GM12878 (cell line): ENCODE data around the gene DIAPH3. TPM values are rescaled to one million over a fixed set of nuclear protein-coding genes. Genes with fewer than 3 reads are reported as not detected.

ENCODE experiments used
- ATAC-seq: fragments of 200-7000 bp; cut with Tn5 transposase; 3 replicates; pipeline ENCODE4 v1.9.1; 2020; ENCODE audit warnings: mild to moderate bottlenecking, moderate library complexity
- BruUV-seq: library from RNA; stranded (reverse); fragments of 400-500 nt; replicated peaks from 2 replicates; lab custom pipeline; 2021; lab: Mats Ljungman, UMichigan
- CTCF ChIA-PET: fragments of 300-600 bp; sonication (Branson Sonifier 250); formaldehyde crosslinking; extraction: SDS; loops from one replicate; lab custom pipeline; 2021; ENCODE audit warnings: inconsistent platforms; lab: Yijun Ruan, JAX
- POLR2A ChIA-PET: fragments of 350-600 bp; formaldehyde crosslinking; extraction: SDS; loops from one replicate; lab custom pipeline; 2021; ENCODE audit warnings: inconsistent platforms; lab: Charles Lee
- RAD21 ChIA-PET: fragments of 300-600 bp; sonication (Branson Sonifier 250); formaldehyde crosslinking; loops from one replicate; lab custom pipeline; 2023; ENCODE audit warnings: antibody characterized with exemption; ENCODE audit not compliant: unreplicated experiment; lab: Charles Lee
- SMC1A ChIA-PET: fragments of 300-600 bp; sonication (Branson Sonifier 250); formaldehyde crosslinking; loops from one replicate; lab custom pipeline; 2023; ENCODE audit not compliant: unreplicated experiment, uncharacterized antibody; lab: Charles Lee
- DNase-seq: peaks from one replicate; pipeline ENCODE4 v3.0.0-alpha.2; 2011; ENCODE audit warnings: low read depth, low spot score
- FAIRE-seq: peaks from 3 replicates; lab custom pipeline; 2011; peaks lifted over from hg19 to GRCh38; lab: Jason Lieb, UNC
- H2AFZ ChIP-seq: 2 replicates; pipeline ENCODE4 v1.6.0; 2011; ENCODE audit warnings: low read depth, low read length, control low read depth; ENCODE audit not compliant: control insufficient read depth
- H3K27ac ChIP-seq: 2 replicates; pipeline ENCODE4 v1.5.1; 2011; ENCODE audit warnings: control low read depth; ENCODE audit not compliant: control insufficient read depth, insufficient read depth
- H3K27me3 ChIP-seq, 2 experiments: replicated peaks in 1 of 2; 2 replicates each; pipeline versions ENCODE4 v1.6.0 to v1.6.1; 2011; ENCODE audit warnings: low read length in 1 of 2; ENCODE audit not compliant: control insufficient read depth in 2 of 2, insufficient read depth in 2 of 2
- H3K36me3 ChIP-seq, 2 experiments: 2 replicates each; pipeline ENCODE4 v1.5.1; 2011; ENCODE audit warnings: low read length in 1 of 2; ENCODE audit not compliant: control insufficient read depth in 2 of 2, insufficient read depth in 2 of 2
- H3K4me1 ChIP-seq: 2 replicates; pipeline ENCODE4 v1.6.1; 2011; ENCODE audit warnings: mild to moderate bottlenecking, low read length, moderate library complexity, mixed read lengths; ENCODE audit not compliant: control insufficient read depth, insufficient read depth
- H3K4me2 ChIP-seq: 2 replicates; pipeline ENCODE4 v1.6.0; 2011; ENCODE audit warnings: control low read depth; ENCODE audit not compliant: control insufficient read depth, insufficient read depth
- H3K4me3 ChIP-seq: fragments of 200-600 bp; sonication (generic); 2 replicates; pipeline ENCODE4 v1.5.1; 2016
- H3K79me2 ChIP-seq: 2 replicates; pipeline ENCODE4 v1.6.0; 2011; ENCODE audit warnings: low read length; ENCODE audit not compliant: control insufficient read depth, insufficient read depth
- H3K9ac ChIP-seq: 2 replicates; pipeline ENCODE4 v1.8.0; 2011; ENCODE audit warnings: low read length, control low read depth, mixed read lengths; ENCODE audit not compliant: control insufficient read depth, insufficient read depth
- H3K9me3 ChIP-seq: replicated peaks from 3 replicates; pipeline ENCODE4 v1.5.1; 2011; ENCODE audit warnings: mild to moderate bottlenecking, low read length; ENCODE audit not compliant: control insufficient read depth, insufficient read depth
- H4K20me1 ChIP-seq: 2 replicates; pipeline ENCODE4 v1.6.0; 2011; ENCODE audit not compliant: control insufficient read depth, insufficient read depth
- BCL11A ChIP-seq: IDR thresholded peaks from 2 replicates; pipeline ENCODE4 v1.6.1; 2011; ENCODE audit warnings: low read depth, low read length
- CBX3 ChIP-seq: fragments of 200-600 bp; sonication (generic); IDR thresholded peaks from 2 replicates; pipeline ENCODE4 v1.6.1; 2016; ENCODE audit warnings: low read depth, borderline replicate concordance
- CHD2 ChIP-seq: IDR thresholded peaks from 2 replicates; pipeline ENCODE4 v1.6.1; 2011; ENCODE audit warnings: low read depth, low read length, improper control_type of control experiment, borderline replicate concordance
- IKZF1 ChIP-seq: fragments of 450-650 bp; conservative IDR thresholded peaks from 2 replicates; pipeline ENCODE4 v1.6.1; 2017; ENCODE audit warnings: antibody characterized with exemption, mild to moderate bottlenecking
- MEF2A ChIP-seq: IDR thresholded peaks from 2 replicates; pipeline ENCODE4 v1.6.1; 2011; ENCODE audit warnings: low read depth, mild to moderate bottlenecking, low read length, moderate library complexity; ENCODE audit not compliant: insufficient read depth
- MTA2 ChIP-seq: fragments of 450-650 bp; IDR thresholded peaks from 2 replicates; pipeline ENCODE4 v1.6.1; 2016; ENCODE audit warnings: low read depth, mild to moderate bottlenecking, moderate library complexity
- PAX5 ChIP-seq: IDR thresholded peaks from 2 replicates; pipeline ENCODE4 v1.6.1; 2011; ENCODE audit warnings: low read depth, low read length, borderline replicate concordance
- POLR2A ChIP-seq: IDR thresholded peaks from 2 replicates; pipeline ENCODE4 v1.6.1; 2011; ENCODE audit warnings: low read depth, mild to moderate bottlenecking, low read length
- RAD51 ChIP-seq: fragments of 450-650 bp; IDR thresholded peaks from 2 replicates; pipeline ENCODE4 v1.6.1; 2016; ENCODE audit warnings: moderate library complexity, mild to moderate bottlenecking, inconsistent platforms
- STAT1 ChIP-seq: fragments of 450-650 bp; conservative IDR thresholded peaks from 2 replicates; pipeline ENCODE4 v1.6.1; 2014; ENCODE audit warnings: antibody characterized with exemption, mild to moderate bottlenecking
- ZNF622 ChIP-seq: fragments of 450-650 bp; IDR thresholded peaks from 2 replicates; pipeline ENCODE4 v1.6.1; 2017; ENCODE audit warnings: mild to moderate bottlenecking, inconsistent platforms
- WGBS: methylation state at CpG from one replicate; pipeline ENCODE4 v1.1.6; 2016; ENCODE audit warnings: low lambda C conversion rate; ENCODE audit not compliant: insufficient replicate concordance, insufficient coverage; ENCODE audit errors: missing lambda C conversion rate; 5-methylcytosine and 5-hydroxymethylcytosine counted together
- in situ Hi-C: fragments of 300-500 bp; cut with MboI; formaldehyde crosslinking; loops from 9 replicates; pipeline ENCODE4 v1.14.3; 2018; ENCODE audit warnings: mixed read lengths
- intact Hi-C: fragments of 100-400 bp; cut with micrococcal nuclease; formaldehyde crosslinking; loops from one replicate; pipeline ENCODE4 v1.14.2; 2022; ENCODE audit not compliant: unreplicated experiment
- polyA plus RNA-seq, 11 experiments: library from polyadenylated mRNA; depleted of rRNA in 4 of 11; unstranded in 6 of 11; stranded (reverse) in 5 of 11; fragments of >200 nt; fragmentation: Nextera tagmentation in 4 of 11; fragmentation: Illumina TruSeq in 1 of 11; extraction: Ambion mirVana in 4 of 11; extraction: Trizol in 1 of 11; gene quantifications; 1 replicate in 1 of 11; 2 replicates in 10 of 11; pipeline versions ENCODE4 v1.2.1 to v1.2.3, GENCODE V29; 2011 to 2016; ENCODE audit warnings: inconsistent platforms in 2 of 11, missing spikeins in 2 of 11, low read depth in 1 of 11
- total RNA-seq, 4 experiments: library from RNA; depleted of rRNA in 3 of 4; stranded (reverse); fragments of >200 nt in 3 of 4; fragmentation: Illumina TruSeq in 1 of 4; extraction: Trizol in 1 of 4; gene quantifications; 2 replicates each; pipeline versions ENCODE4 v1.2.1 to v1.2.3, GENCODE V29; 2013 to 2021
- TF ChIP-seq, protein P1 (sequence below): fragments of 450-650 bp; IDR thresholded peaks from 2 replicates; pipeline ENCODE4 v1.6.1; 2017; ENCODE audit warnings: mild to moderate bottlenecking, moderate library complexity
- TF ChIP-seq, protein P2 (sequence below): fragments of 450-650 bp; IDR thresholded peaks from 2 replicates; pipeline ENCODE4 v1.6.1; 2016; ENCODE audit warnings: mild to moderate bottlenecking
- TF ChIP-seq, protein P3 (sequence below): fragments of 450-650 bp; IDR thresholded peaks from 2 replicates; pipeline ENCODE4 v1.6.1; 2016; ENCODE audit warnings: mild to moderate bottlenecking

Gene DIAPH3
- total and polyA plus RNA-seq, 10 of the 15 experiments (the other 5 are each of a cell fraction or from before 2014, with no cell fraction given), result 10.1 to 25.2 (median 15.4) TPM

DNA sequence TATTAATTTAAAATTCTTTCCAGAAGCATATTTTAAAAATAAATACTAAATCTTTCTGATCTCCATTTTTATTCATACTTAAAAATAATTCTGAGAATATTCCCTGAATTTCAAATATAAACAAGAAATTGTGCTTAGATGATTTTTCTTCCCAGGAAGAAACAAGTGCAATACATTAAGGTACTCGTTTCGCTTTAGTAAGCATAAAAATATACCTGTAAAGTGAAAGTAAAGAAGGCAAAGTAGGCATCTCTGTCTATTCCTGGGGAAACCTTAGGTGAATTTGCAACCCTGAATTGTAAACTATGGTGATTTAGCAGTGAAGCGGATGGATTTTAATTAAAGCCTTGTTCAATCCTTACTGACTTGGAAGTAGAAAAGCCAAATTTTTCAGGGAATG, 354.2 kb downstream of the DIAPH3 start:
- CTCF ChIA-PET, result no interaction called here

DNA sequence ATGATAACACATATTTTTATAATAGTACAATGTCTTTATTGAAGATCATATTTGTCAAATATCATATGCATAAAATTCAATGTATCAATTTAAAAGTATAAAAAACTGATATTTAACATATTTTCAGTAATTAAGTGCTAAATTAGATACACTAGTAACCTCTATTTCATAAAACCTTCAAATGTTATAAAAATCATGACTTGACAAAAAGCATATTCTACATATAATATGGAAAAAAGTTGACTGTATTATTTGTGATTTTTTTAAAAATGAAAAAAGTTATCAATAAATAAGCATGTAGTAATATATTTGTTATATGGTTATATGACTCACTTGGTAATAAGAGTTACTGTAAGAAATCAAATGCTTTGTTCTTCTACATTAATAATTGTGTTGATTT, 356.9 kb downstream of the DIAPH3 start:
- FAIRE-seq, result no peak
- ChIA-PET SMC1A (no interaction called here), CTCF (no interaction called here)
- TF ChIP-seq IKZF1 (no peak), POLR2A (no peak), CBX3 (no peak), MEF2A (no peak), BCL11A (no peak), CHD2 (no peak), RAD51 (no peak), ZNF622 (no peak), STAT1 (no peak), PAX5 (no peak)
- TF ChIP-seq, protein P1, sequence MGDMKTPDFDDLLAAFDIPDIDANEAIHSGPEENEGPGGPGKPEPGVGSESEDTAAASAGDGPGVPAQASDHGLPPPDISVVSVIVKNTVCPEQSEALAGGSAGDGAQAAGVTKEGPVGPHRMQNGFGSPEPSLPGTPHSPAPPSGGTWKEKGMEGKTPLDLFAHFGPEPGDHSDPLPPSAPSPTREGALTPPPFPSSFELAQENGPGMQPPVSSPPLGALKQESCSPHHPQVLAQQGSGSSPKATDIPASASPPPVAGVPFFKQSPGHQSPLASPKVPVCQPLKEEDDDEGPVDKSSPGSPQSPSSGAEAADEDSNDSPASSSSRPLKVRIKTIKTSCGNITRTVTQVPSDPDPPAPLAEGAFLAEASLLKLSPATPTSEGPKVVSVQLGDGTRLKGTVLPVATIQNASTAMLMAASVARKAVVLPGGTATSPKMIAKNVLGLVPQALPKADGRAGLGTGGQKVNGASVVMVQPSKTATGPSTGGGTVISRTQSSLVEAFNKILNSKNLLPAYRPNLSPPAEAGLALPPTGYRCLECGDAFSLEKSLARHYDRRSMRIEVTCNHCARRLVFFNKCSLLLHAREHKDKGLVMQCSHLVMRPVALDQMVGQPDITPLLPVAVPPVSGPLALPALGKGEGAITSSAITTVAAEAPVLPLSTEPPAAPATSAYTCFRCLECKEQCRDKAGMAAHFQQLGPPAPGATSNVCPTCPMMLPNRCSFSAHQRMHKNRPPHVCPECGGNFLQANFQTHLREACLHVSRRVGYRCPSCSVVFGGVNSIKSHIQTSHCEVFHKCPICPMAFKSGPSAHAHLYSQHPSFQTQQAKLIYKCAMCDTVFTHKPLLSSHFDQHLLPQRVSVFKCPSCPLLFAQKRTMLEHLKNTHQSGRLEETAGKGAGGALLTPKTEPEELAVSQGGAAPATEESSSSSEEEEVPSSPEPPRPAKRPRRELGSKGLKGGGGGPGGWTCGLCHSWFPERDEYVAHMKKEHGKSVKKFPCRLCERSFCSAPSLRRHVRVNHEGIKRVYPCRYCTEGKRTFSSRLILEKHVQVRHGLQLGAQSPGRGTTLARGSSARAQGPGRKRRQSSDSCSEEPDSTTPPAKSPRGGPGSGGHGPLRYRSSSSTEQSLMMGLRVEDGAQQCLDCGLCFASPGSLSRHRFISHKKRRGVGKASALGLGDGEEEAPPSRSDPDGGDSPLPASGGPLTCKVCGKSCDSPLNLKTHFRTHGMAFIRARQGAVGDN, result no peak
- TF ChIP-seq, protein P2, sequence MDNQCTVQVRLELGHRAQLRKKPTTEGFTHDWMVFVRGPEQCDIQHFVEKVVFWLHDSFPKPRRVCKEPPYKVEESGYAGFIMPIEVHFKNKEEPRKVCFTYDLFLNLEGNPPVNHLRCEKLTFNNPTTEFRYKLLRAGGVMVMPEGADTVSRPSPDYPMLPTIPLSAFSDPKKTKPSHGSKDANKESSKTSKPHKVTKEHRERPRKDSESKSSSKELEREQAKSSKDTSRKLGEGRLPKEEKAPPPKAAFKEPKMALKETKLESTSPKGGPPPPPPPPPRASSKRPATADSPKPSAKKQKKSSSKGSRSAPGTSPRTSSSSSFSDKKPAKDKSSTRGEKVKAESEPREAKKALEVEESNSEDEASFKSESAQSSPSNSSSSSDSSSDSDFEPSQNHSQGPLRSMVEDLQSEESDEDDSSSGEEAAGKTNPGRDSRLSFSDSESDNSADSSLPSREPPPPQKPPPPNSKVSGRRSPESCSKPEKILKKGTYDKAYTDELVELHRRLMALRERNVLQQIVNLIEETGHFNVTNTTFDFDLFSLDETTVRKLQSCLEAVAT, result no peak
- TF ChIP-seq, protein P3, sequence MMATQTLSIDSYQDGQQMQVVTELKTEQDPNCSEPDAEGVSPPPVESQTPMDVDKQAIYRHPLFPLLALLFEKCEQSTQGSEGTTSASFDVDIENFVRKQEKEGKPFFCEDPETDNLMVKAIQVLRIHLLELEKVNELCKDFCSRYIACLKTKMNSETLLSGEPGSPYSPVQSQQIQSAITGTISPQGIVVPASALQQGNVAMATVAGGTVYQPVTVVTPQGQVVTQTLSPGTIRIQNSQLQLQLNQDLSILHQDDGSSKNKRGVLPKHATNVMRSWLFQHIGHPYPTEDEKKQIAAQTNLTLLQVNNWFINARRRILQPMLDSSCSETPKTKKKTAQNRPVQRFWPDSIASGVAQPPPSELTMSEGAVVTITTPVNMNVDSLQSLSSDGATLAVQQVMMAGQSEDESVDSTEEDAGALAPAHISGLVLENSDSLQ, result no peak

More for the DNA sequence above, 354.2 kb downstream of the DIAPH3 start:
- ATAC-seq, result no peak
- Histone ChIP-seq H3K27me3 (no peaks in the 10 kb centered on the region), H2AFZ (no peak overlapping the region), H3K4me3 (no peak overlapping the region), H3K4me2 (no peak overlapping the region), H3K79me2 (no peaks in the 10 kb centered on the region), H3K9me3 (no peaks in the 10 kb centered on the region), H3K4me1 (no peaks in the 10 kb centered on the region), H4K20me1 (no peaks in the 10 kb centered on the region), H3K27ac (no peak overlapping the region), H3K9ac (no peak overlapping the region), H3K36me3 (no peaks in the 10 kb centered on the region)
- FAIRE-seq, result no peak
- WGBS, result 81% methylated on average over 3 of the region's 3 CpGs
- POLR2A ChIA-PET, result no interaction called here
- RAD21 ChIA-PET, result no interaction called here
- TF ChIP-seq MTA2, result no peak
- intact Hi-C loops (no loop called here), in situ Hi-C loops (no loop called here)
- SMC1A ChIA-PET, result no interaction called here
- BruUV-seq, result no TSS peak
- DNase-seq, result no peak

More for the DNA sequence above, 356.9 kb downstream of the DIAPH3 start:
- no TSS peak for BruUV-seq
- H3K27me3 ChIP-seq, result no peaks in the 10 kb centered on the region
- no peaks in the 10 kb centered on the region for H3K36me3 ChIP-seq
- POLR2A ChIA-PET, result no interaction called here
- H3K4me2 ChIP-seq, result no peak overlapping the region
- no peak overlapping the region for H3K4me3 ChIP-seq
- ATAC-seq (no peak), DNase-seq (no peak)
- H3K27ac ChIP-seq, result no peak overlapping the region
- H3K79me2 ChIP-seq, result no peaks in the 10 kb centered on the region
- in situ Hi-C loops (no loop called here), intact Hi-C loops (no loop called here)
- no peaks in the 10 kb centered on the region for H3K4me1 ChIP-seq
- no peak overlapping the region for H3K9ac ChIP-seq
- no peaks in the 10 kb centered on the region for H3K9me3 ChIP-seq
- no peaks in the 10 kb centered on the region for H4K20me1 ChIP-seq
- RAD21 ChIA-PET, result no interaction called here
- no peak overlapping the region for H2AFZ ChIP-seq
